HG02973 (cell line): ENCODE data around the gene CACNA2D1.

Source experiments
- ATAC-seq: cut with Tn5 transposase; IDR thresholded peaks from one replicate; pipeline ENCODE4 v1.9.1; 2021; ENCODE audit warnings: moderate library complexity; ENCODE audit not compliant: unreplicated experiment

CACNA2D1 gene

GRCh38 chr7:82443547-82444219 is at the start of gene CACNA2D1:
CACNA2D1 (minus strand) TSS chr7:82443777.
- ATAC-seq = no peak

DNA sequence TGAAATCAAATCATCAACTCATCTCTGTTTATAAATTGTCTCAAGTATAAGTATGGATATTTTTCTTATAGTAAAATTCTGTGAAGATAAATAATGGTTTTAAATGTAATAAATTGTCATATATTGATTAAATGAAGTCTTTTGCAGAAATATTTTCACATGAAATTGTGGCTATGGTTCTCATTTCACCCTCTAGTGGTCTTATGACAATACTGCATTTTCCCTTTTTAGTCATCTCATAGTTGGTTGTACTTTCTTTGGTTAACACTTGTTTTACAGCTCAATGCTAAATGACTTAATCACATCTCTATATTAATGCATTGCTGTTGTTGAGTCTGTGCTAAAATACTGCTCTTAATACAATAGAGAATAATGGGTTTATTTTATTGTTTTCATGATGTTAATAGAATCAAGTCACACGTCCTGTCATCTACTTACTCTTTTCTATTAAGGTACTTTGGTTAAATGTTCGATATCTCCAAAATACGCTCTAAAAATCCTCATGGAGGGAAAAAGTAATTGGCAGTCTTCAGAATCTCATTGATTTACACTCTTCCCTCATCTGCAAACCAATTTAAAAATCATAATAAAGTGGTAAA is 38.0 kb upstream of the CACNA2D1 start:
- ATAC-seq = peak; percentile 82

DNA sequence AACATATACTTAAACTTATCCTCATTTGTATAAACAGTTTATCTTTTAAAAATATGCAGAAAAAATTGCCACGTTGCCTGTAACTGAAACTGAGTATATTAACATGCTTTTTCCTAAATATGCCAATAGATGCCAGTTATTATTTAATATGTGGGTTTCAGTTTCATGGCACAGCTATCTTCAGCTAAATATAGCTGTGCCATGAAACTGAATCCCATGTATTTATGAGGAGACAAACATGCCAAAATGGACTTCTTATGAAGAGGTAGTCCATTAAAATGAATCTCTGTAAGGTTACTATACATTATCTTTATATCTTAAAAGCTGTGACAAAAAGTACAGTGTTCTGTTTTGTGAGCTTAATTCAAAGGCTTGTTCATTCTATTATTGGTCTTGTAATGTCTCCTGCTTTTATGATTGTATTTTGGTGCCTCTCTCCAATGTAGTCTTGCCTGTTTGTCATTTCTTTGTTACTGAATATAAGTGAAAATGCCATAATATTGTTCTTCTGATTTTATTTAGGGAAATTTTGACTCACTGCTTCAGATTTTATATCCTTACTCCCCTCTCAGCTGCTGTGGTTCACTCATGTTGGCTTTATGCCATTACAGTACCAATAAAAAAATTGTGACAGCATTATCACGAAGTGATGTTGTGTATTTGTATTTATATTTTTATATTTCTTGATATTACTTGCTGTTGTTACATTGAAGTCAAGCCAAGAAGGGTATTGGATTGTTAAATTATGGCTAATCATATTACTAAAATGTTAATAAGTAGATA is 34.3 kb upstream of the CACNA2D1 start:
- no peak for ATAC-seq

DNA sequence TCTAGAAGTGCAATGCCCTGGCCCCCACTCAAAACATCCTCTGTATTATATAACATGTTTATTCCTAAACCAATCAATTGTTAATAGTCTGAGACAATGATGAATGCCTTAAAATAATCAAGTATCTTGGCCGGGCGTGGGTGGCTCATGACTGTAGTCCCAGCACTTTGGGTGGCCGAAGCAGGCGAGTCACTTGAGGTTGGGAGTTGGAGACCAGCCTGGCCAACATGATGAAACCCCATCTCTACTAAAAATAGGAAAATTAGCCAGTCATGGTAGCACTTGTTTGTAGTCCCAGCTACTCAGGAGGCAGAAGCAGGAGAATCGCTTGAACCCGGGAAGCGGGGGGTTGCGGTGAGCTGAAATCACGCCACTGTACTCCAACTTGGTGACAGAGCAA is 29.4 kb upstream of the CACNA2D1 start:
- ATAC-seq = no peak

GRCh38 chr7:82471351-82472020 is 27.9 kb upstream of the CACNA2D1 start:
- no peak for ATAC-seq

- no peak for ATAC-seq
Observed at GRCh38 chr7:82469207-82469606, 25.6 kb upstream of the CACNA2D1 start.

GRCh38 chr7:82468435-82468834 is 24.9 kb upstream of the CACNA2D1 start:
- no peak for ATAC-seq

DNA sequence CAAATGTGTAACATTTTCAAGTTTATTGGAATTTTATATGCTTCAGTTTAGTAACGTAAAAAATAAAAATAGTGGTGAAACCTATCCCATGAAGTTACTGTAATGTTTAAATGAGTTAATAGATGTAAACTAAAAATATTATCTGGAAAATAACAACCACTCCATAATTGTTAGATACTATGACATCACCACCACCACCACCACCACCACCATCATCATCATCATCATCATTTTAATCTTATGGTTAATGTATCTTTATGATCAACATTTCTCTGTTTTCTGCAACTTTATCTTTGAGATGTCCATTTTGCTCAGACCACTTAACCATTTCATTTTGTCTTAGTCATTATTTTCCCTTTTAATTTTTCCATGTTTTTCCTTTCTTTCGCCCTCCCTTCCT is 23.4 kb upstream of the CACNA2D1 start:
- ATAC-seq = no peak

GRCh38 chr7:82464372-82464771 is 20.8 kb upstream of the CACNA2D1 start:
- no peak for ATAC-seq

DNA sequence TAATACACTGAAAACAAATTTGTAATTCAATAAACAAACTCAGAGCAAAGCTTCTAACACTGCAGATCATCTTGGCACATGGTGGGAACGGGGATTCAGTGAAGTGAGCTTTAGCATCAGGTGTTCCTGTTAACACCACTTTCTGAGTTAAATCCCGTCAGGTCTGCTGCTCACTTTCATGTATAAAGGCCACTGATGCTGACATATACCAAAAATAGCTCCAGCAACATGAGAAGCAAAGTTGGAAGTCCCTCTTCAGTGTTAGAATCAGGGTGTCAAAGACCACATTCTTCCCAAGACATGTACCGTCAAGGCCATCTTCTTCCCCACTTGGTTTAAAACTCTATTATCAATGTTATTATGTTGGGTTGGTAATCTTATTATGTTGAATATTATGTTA is 11.7 kb upstream of the CACNA2D1 start:
- ATAC-seq = no peak

DNA sequence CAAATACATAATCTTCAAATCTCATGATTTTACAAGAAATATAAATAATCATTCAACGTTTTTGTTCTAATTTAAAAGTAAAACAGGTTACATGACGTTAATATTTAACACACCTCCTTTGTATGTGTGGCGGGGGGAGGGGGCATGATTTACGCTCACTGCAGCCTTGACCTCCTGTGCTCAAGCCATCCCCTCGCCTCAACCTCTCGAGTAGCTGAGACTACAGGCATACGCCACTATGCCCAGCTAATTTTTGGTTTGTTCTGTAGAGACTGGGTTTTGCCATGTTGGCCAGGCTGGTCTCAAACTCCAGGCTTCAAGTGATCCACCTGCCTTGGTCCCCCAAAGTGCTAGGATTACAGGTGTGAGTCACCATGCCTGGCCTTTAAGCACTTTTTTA is 7.2 kb upstream of the CACNA2D1 start:
- no peak for ATAC-seq

GRCh38 chr7:82449910-82450309 is 6.3 kb upstream of the CACNA2D1 start:
- ATAC-seq = no peak

GRCh38 chr7:82446897-82447296 is 3.3 kb upstream of the CACNA2D1 start:
- ATAC-seq = no peak

GRCh38 chr7:82445271-82445670 is 1.7 kb upstream of the CACNA2D1 start:
- no peak for ATAC-seq

- ATAC-seq = no peak
Observed at GRCh38 chr7:82444220-82444909, 788 bp upstream of the CACNA2D1 start.

GRCh38 chr7:82443036-82443546 is 486 bp downstream of the CACNA2D1 start:
- ATAC-seq = no peak

DNA sequence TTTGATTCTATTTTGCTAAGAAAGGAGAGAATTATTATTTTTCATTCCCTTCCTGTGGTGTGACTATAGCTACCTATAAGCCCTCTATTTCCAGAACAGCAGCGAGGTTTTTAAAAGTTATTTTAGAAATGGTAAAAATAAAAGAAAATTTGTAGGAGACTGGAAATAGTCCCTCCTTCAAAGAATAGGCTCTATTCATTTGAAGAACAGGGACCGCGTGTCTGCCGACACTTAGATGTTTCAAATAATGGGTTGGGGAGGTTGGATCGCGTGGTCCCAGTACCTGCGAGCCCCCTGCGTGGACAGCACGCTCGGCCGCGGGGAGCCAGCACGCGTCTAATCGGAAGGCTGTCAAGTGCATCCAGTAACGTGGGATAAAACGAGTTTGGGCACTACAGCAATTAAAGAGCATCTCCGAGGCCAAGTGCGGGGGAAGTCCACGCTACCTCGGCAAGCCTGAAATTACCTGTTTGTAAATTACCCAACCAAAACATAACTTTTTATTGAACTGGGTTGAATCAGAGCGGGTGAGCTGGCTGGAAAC is 1.0 kb downstream of the CACNA2D1 start:
- no peak for ATAC-seq

DNA sequence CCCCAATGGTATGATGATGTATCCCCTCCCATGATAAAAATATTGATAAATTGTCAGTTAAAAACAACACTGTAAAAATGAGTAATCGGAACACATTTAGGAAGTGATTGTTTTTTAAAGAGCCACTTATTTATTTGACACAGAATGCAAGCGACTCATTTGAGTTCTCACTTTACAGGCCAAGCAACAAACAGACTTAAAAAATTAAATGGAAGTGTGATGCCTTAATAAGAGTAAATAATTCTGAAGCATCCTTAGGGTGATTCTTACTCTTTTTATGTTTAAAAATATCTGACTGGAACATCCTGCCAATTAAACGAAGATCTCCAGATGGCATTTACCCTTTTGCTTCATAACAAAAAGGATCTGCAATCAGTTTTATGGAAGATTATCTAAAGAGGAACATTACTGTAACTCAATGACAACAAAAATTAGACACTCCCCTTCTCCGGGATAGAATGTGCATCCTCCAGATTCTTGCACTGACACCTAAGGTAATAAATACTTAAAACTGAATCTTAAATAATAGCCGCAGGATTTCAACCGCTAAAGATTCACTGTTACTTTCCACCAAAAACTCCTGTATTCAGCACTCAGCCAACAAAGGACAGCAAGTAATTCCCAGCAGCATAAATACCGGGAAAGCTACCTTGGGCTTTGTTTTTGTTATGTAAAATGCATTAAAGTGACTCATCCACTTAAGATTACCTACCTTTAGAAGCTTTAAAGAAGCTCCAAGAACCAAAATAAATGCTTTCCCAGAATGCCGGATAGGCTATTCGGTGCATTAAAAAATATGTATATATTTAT is 1.7 kb downstream of the CACNA2D1 start:
- no peak for ATAC-seq

DNA sequence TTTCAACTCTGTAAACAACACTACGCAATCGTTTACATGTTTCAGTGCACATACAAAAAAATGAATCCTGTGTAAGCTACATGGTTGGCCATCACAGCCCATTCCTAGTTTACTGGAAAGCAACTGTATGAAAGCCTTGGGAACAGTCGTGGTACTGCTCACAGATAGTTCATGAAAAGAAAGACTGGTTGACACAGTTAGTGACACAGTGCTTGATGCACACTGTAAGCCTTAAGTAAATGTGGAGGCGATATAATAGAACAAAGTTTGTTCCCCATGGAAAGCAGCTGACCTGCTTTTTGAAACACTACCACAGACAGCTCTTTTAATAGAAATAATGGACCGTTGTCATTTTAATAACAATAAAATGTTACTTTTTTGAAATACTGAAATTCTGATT is 5.1 kb downstream of the CACNA2D1 start:
- no peak for ATAC-seq

GRCh38 chr7:82435769-82436168 is 7.8 kb downstream of the CACNA2D1 start:
- ATAC-seq = no peak
